GM19035 (cell line): ENCODE results near the gene RBM19.

ENCODE experiments used
- ATAC-seq: cut with Tn5 transposase; IDR thresholded peaks from one replicate; pipeline ENCODE4 v1.9.1; 2021; ENCODE audit not compliant: unreplicated experiment

Gene RBM19

GRCh38 chr12:113988976-113989375 is 22.9 kb upstream of the RBM19 start:
- no peak for ATAC-seq

- no peak for ATAC-seq
These were observed 21.9 kb upstream of the RBM19 start for GRCh38 chr12:113988064-113988451.

GRCh38 chr12:113987261-113988063 is 21.3 kb upstream of the RBM19 start:
- ATAC-seq, result no peak

- no peak for ATAC-seq
These were observed 18.3 kb upstream of the RBM19 start for GRCh38 chr12:113984464-113984863.

GRCh38 chr12:113983777-113984448 is 17.8 kb upstream of the RBM19 start:
- no peak for ATAC-seq

GRCh38 chr12:113983265-113983664 is 17.1 kb upstream of the RBM19 start:
- ATAC-seq, result no peak

- ATAC-seq, result no peak
These were observed 15.8 kb upstream of the RBM19 start for GRCh38 chr12:113981876-113982275.

- ATAC-seq, result no peak
These were observed 14.6 kb upstream of the RBM19 start for GRCh38 chr12:113980537-113981337.

- ATAC-seq, result no peak
These were observed 13.9 kb upstream of the RBM19 start for GRCh38 chr12:113980054-113980453.

GRCh38 chr12:113978080-113978479 is 12.0 kb upstream of the RBM19 start:
- ATAC-seq, result no peak

GRCh38 chr12:113974006-113974405 is 7.9 kb upstream of the RBM19 start:
- ATAC-seq, result no peak

- no peak for ATAC-seq
These were observed 7.2 kb upstream of the RBM19 start for GRCh38 chr12:113973109-113973904.

GRCh38 chr12:113971392-113971791 is 5.3 kb upstream of the RBM19 start:
- no peak for ATAC-seq

GRCh38 chr12:113970211-113970610 is 4.1 kb upstream of the RBM19 start:
- ATAC-seq, result no peak

GRCh38 chr12:113967368-113967767 is 1.2 kb upstream of the RBM19 start:
- no peak for ATAC-seq

GRCh38 chr12:113962733-113963132 is 3.4 kb downstream of the RBM19 start:
- ATAC-seq, result no peak

- ATAC-seq, result peak; percentile 33
These were observed 4.0 kb downstream of the RBM19 start for GRCh38 chr12:113961921-113962710.

GRCh38 chr12:113960030-113960429 is 6.1 kb downstream of the RBM19 start:
- no peak for ATAC-seq

- ATAC-seq, result no peak
These were observed 7.0 kb downstream of the RBM19 start for GRCh38 chr12:113959096-113959495.

GRCh38 chr12:113958108-113958507 is 8.0 kb downstream of the RBM19 start:
- ATAC-seq, result no peak
